NCI-H526 treated with DMSO at 0.1 percent for 48 hours (cell line): ENCODE measurements around the gene FAF1.
"Not testable (repeated sequence)": the region's sequence is repeated elsewhere in the genome, so short reads cannot be mapped to it uniquely, and the experiment has no call there.

Source experiments
- DNase-seq: peaks from one replicate; lab custom pipeline; 2025; lab: John Stamatoyannopoulos, UW

Gene FAF1

DNA sequence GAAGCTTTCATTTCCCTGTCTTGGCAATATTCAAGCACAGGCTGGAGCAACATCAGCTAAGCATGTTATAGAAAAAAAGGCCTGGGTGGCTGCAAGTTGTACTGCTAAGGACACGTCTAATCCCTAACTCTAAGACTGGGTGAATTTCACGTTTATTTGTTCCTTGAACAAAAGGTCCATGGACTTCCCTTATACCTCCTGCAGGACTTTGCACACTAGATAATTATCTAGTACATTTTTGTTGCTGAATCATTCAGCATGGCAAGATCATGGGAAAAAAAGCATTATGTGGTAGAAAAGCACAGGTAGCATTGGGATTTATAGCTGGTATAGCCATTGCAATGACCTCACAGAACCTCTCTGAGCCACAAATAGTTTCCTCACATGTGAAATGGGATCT is 406.1 kb downstream of the FAF1 start:
- DNase-seq, result no peak

GRCh38 chr1:50548243-50548642 is 411.8 kb downstream of the FAF1 start:
- DNase-seq, result no peak

GRCh38 chr1:50542362-50542761 is 417.7 kb downstream of the FAF1 start:
- no peak for DNase-seq

DNA sequence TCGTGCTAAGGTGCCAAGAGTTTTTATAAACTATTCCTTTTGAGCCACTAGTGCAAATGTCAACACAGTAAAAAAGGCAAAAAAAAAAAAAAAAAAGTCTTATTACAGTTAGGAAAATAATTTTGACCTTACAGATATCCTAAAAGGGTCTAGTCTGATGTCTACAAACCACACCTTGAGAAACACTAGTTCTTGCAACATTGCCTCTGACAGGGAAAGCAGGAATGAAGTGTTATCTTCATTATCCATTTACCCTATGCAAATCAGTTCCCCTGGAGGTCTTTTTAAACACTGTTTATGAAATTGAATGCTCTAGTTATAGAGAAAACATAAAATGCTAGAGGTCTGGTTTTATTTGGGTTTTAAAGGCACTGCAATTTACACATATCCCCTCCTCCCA is 421.6 kb downstream of the FAF1 start:
- DNase-seq, result no peak

- DNase-seq, result no peak
These were observed 428.5 kb downstream of the FAF1 start for GRCh38 chr1:50531601-50532000.

DNA sequence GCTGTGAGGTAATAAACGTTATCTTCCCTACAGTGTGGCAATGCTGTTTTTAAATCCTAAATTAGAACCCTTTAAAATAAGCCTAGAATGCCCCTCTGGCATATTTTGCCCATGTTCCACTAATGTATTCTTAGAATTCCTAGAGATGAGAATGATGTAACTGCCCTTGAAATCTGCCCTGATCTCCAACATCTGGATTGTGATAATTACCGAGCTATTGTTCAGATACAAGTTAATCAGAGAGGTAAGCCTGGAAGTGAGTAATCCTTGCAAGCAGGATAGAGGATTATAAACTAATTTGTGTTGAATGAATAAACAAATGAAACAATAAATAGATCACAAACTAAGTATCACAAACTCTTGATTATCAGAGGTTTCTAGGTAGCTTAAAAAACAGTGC is 429.0 kb downstream of the FAF1 start:
- DNase-seq, result no peak

DNA sequence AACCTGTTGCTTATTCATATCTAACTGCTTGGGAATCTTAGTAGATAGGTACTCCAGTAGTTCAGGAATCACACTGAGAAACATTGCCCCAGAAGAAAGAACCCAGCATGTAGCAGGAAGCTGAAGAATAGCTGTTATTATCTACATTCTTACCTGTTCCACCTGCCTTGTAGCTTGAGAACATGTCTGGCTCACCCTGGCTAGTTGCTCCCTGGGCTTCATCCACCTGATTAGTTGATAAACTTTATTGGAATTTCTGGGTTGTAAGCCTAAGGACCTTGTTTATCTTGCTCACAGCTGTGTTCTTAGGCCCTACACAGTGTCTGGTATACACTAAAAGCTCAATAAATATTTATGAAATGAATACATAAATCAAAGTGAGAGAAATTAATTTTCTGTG is 430.6 kb downstream of the FAF1 start:
- DNase-seq, result no peak

GRCh38 chr1:50527987-50528320 is 432.1 kb downstream of the FAF1 start:
- not testable (repeated sequence) for DNase-seq

GRCh38 chr1:50527249-50527986 is 432.6 kb downstream of the FAF1 start:
- no peak for DNase-seq

- DNase-seq, result no peak
These were observed 433.6 kb downstream of the FAF1 start for GRCh38 chr1:50526431-50526830.

- DNase-seq, result no peak
These were observed 436.5 kb downstream of the FAF1 start for GRCh38 chr1:50523548-50523947.

- no peak for DNase-seq
These were observed 437.2 kb downstream of the FAF1 start for GRCh38 chr1:50522691-50523342.

GRCh38 chr1:50521703-50522102 is 438.4 kb downstream of the FAF1 start:
- no peak for DNase-seq

DNA sequence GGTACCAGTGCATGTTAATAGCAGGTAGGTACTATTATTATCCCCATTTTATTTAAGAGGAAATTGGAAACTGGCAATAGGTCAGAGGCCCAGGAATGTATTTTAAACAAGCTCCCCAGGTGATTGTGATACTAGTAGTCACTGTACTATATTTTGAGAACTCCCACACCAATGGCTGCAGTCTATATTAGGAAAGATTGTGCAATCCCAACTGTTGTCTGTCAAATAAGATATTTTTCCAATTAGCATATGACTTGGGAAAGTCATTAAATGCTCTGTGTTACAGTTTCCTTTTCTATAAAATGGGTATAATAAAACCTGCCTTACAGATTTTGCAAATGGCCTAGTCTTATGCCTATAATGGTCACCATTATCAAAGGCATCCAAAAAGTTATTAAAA is 442.6 kb downstream of the FAF1 start:
- no peak for DNase-seq

GRCh38 chr1:50516056-50516455 is 444.0 kb downstream of the FAF1 start:
- no peak for DNase-seq

DNA sequence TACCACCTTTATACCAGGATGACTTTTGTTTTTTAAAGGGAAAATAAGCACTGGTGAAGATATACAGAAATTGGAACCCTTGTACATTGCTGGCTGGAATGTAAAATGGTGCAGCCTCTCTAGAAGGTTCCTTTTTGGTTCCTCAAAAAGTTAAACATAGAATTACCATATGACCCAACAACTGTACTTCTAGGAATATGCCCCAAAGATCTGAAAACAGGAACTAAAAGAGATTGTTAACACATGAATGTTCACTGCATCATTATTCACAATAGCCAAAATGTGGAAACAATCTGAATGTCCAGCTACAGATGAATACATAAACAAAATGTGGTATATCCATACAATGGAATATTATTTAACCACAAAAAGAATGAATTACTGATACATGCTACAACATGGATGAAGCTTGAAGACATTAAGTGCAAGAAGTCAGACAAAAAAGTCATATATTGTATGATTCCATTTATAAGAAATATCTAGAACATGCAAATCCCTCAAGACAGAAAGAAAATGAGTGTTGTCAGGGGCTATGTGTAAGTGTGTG is 452.0 kb downstream of the FAF1 start:
- no peak for DNase-seq

- DNase-seq, result no peak
These were observed 454.6 kb downstream of the FAF1 start for GRCh38 chr1:50505427-50505826.

DNA sequence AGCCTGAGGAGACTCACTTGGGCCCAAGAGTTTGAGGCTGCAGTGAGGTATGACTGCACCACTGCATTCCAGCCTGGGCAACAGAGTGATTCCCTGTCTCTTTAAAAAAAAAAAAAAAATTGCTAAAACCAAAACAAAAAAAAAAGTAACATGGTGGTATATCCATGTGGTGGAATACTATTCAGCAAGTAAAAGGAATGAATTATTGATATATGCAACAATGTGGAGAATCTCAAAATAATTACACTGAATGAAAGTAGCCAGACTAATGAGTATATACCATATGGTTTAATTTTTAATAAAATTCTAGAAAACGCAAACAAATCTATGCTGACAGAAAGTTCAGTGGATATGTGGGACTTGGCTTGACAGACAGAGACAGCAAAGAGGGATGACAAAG is 456.6 kb downstream of the FAF1 start:
- DNase-seq, result no peak

- DNase-seq, result no peak
These were observed 457.9 kb downstream of the FAF1 start for GRCh38 chr1:50502147-50502546.

GRCh38 chr1:50497007-50497406 is 463.1 kb downstream of the FAF1 start:
- DNase-seq, result no peak

DNA sequence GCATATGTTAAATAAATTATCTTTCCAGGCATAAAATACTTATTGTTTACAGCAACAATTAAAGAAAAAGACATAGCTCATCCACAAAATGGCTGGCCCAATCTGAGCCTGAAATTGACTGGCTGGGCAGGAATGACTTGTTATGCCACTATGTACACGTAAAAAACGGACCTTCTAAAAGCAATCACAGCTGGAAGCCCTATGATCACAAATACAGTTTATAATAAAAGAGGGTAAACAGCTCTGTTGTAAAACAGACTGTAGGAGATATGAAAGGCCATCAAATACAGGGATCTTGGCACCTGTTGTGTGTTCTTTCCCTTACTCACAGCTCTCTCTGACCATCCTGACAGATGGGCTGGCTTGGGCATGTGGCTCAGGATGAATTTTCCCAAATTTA is 466.4 kb downstream of the FAF1 start:
- no peak for DNase-seq

- no peak for DNase-seq
These were observed 467.9 kb downstream of the FAF1 start for GRCh38 chr1:50492142-50492541.

DNA sequence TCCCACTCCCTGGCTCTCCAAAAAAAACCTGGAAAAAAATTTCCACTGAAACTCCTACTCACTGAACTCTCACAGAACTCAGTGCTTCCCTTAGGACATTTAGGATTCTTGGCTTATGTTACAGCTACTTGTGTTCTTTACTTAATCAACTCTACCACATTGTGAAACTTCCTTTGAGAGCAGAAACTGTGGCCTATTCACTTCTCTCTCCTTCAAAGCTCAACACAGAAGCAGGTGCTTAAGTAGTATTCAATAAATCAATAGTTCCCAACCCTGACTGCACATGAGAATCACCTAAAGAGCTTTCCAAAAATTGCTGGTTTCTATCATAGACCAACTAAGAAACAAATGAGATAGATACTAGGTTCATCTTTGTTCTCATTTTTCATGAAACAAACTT is 468.9 kb downstream of the FAF1 start:
- DNase-seq, result no peak

DNA sequence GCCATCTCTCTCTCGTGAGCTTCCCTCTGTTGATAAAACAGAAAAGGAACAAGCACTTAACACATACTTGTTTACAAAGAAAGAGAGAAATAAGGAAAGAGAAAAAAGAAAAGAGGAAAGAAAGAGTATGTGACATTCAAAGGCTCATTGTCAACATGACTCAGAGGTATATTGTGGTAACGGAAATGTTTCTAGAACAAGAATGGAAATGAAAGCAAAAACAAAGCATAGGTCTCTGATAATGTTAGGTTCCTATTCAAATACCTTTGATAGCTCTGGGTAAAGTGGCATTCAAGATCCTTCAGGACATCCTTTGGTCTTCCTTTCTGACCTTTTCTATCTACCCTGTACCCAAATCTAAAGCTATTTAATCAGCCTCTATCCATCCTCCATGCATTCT is 469.4 kb downstream of the FAF1 start:
- no peak for DNase-seq
